HG03039 (cell line): ENCODE results near the gene CHST12.
"Not testable (repeated sequence)": the region's sequence is repeated elsewhere in the genome, so short reads cannot be mapped to it uniquely, and the experiment has no call there.

Source experiments
- ATAC-seq: cut with Tn5 transposase; IDR thresholded peaks from one replicate; pipeline ENCODE4 v1.9.1; 2021; ENCODE audit warnings: mild to moderate bottlenecking, moderate library complexity; ENCODE audit not compliant: unreplicated experiment

CHST12 gene

GRCh38 chr7:2453849-2454248 lies 50.4 kb downstream of the CHST12 start:
- not testable (repeated sequence) for ATAC-seq

- ATAC-seq, result no peak
Observed at GRCh38 chr7:2459674-2460073, 56.3 kb downstream of the CHST12 start.

DNA sequence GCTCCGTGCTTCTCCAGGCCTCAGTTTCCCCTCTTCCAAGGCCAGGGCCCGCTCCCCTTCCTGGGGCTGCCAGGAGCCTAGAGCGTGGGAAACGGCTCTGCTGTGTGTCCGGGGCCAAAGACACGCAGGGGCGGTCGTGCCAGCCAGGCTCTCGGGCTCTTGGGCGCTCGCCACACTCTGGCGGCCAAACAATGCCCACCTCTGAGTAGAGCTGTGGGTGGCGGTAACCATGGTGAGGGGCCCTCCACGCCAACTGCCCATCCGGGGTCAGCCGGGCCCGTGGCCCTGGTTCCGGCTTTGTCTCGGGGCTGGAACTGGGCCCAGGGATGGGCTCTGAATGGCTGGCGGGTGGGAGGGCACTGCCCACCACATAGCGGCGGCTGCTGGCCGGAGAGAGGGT lies 56.8 kb downstream of the CHST12 start:
- ATAC-seq, result no peak

GRCh38 chr7:2460641-2461040 lies 57.2 kb downstream of the CHST12 start:
- ATAC-seq, result no peak

- no peak for ATAC-seq
Observed at GRCh38 chr7:2461268-2462026, 58.0 kb downstream of the CHST12 start.

DNA sequence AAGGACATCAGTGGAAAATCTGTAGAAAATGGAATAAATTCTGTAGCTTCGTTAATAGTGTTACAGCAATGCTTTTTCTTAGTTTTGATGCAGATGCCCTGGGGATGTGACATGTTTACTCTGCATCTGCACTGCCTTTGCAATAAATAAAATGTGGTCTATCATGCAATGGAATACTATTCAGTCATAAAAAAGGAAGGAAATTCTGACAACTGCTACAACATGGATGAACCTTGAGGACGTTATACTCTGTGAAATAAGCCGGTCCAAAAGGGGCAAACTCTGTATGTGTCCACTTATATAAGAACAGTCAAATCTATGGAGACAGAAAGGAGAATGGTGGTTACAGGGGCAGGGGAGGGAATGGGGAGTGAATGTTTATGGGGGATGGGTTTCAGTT lies 59.3 kb downstream of the CHST12 start:
- ATAC-seq, result no peak

GRCh38 chr7:2465928-2466327 lies 62.5 kb downstream of the CHST12 start:
- ATAC-seq, result no peak

GRCh38 chr7:2466675-2467074 lies 63.3 kb downstream of the CHST12 start:
- ATAC-seq, result no peak

DNA sequence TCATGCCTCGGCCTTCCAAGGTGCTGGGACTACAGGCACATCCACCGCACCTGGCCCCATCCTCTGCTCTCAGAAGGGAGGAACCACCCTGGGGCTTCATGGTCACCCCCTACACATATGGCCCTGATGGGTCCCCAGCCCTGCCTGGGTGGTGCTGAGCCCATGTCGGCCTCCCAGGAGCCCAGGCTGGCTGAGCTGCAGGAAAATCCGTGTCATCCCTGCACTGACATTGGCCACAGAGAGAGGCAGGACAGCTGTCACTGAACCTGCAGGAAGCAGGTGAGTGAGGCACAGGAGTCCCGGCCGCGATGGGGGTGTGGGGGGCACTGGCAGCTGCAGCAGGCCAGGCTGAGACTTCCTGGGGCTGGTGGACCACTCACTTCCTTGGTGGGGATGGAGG lies 64.8 kb downstream of the CHST12 start:
- no peak for ATAC-seq

DNA sequence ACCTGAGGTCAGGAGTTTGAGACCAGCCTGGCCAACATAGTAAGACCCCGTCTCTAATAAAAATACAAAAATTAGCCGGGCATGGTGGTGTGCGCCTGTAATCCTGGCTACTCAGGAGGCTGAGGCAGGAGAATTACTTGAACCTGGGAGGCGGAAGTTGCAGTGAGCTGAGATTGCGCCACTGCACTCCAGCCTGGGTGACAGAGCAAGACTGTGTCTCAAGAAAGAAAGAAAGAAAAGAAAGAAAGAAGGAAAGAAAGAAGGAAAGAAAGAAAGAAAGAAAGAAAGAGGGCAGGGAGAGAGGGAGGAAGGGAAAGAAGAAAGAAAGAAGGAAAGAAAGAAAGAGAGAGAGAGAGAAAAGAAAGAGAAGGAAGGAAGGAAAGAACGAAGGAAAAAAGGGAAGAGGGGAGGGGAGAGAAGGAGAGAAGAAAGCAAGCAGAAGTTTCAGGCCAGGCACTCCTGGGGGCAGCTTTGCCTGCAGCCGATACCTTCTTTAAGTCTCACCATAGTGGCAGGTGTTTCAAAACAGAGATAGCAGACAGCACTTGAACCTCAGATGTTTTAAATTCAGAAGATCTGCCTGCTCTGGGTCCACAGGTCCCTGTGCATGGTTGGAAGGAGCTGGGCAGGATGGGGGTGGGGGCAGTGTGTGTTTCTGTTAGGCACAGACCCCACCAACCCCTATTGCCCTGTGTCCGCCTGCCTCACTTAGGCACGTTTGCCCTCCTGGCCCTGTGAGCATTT lies 66.2 kb downstream of the CHST12 start:
- ATAC-seq, result not testable (repeated sequence)

DNA sequence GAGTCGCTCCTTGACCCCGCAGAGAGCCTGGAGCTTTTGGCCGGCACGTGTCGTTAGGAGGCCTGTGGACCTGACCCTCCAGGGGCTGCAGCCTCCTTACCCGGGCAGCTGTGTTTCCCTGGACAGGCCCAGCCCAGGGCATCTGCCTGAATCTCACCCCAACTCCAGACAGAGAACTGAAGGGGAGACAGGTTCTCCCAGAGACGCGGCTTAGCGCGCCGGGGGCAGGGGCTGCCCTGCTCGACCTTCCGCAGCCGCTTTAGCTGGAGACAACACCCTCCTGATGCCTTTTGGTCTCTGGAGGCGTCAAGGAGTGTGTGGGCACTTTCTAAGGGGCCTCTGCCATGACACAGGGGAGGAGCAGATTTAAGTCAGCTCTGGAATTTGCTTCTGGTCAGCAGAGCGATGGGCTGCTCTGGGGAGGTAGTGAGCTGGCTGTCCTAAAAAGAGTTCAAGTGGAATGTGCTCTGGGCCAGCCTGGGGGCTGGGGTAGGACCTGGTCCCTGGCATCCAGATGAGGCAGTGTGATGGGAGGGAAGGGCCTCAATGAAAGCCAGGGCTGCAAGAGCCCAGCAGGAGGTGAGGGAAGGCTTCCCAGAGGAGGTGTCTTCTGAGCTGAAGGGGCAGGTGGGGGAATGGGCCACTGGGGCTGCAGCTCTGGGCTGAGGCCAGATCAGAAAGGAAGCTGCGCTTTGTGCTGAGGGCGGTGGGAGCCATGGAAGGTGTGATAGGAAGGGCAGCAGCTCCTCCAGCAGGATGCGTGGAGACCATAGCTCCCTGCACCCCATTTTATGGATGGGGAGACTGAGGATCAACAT lies 67.0 kb downstream of the CHST12 start:
- ATAC-seq, result no peak

DNA sequence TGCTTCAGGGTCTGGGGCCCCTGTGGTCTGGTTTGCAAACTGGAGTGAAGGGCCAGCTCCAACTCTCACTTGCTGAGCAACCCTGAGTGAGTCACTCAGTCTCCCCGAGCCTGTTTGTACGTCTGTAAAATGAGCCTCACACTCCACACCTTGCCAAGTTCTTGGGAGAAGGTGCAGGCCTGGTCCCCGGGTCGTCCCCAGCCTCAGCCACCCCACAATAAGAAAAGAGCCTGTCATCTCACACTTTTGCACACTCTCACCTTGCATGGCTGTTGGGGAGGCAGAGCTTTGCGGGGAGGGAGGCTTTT lies 67.6 kb downstream of the CHST12 start:
- no peak for ATAC-seq

DNA sequence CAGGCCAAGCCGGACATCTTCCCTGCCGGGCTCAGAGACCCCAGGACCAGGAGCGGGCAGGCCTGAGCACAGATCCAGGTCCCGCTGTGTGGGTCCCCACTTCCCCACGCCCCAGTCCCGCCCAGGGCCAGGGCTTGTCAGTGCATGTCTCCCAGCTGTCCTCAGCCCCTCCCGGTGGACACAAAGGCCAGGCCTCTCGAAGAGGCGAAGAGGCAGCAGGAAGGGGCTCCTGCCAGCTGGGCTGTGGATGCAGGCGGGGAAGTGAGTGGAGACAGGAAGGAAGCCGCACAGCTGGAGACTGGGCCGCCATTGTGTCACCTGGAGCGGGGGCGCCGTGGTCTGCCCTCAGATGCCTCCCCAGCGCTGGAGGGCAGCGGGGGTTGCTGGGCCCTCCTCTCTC lies 68.0 kb downstream of the CHST12 start:
- ATAC-seq, result no peak

DNA sequence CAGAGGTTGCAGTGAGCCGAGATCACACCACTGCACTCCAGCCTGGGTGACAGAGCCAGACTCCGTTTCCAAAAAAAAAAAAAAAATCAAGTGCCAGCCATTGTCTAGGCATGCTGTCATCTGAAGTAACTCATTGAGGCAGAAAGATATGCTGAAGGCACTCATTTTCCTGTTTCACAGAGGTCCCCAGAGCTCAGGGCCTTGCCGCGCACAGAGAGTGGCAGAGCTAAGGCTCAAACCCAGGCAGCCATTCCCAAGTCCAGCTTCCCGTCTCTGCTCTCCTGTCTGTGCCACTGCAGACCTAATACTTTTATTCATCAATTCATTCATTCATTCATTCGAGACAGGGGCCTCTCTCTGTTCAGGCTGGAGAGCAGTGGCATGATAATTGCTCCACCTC lies 69.3 kb downstream of the CHST12 start:
- no peak for ATAC-seq

- no peak for ATAC-seq
Observed at GRCh38 chr7:2473496-2474180, 70.2 kb downstream of the CHST12 start.

GRCh38 chr7:2474224-2474623 lies 70.8 kb downstream of the CHST12 start:
- ATAC-seq, result no peak

GRCh38 chr7:2474813-2475677 lies 71.6 kb downstream of the CHST12 start:
- ATAC-seq, result no peak

DNA sequence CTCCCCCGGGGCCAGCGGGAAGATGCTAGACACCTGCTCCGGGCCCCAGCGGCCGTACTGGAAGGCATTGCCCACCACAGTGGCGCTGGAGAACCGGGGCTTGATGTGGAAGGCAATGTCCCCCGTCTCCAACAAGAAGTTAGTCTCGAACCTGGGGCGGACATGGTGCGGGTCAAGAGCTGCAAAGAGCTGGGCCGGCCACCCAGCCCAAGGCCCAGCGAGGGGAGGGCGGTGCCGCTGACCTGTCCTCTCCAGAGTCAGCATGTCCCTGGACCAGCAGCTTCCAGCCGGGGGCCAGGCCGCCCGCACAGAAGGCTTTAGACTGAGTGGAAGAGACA lies 72.2 kb downstream of the CHST12 start:
- no peak for ATAC-seq

GRCh38 chr7:2476298-2476697 lies 72.9 kb downstream of the CHST12 start, which contains the start of gene GRIFIN:
GRIFIN (minus strand) TSS chr7:2476398; CDS start chr7:2476383, 15 bp downstream.
- ATAC-seq, result no peak

DNA sequence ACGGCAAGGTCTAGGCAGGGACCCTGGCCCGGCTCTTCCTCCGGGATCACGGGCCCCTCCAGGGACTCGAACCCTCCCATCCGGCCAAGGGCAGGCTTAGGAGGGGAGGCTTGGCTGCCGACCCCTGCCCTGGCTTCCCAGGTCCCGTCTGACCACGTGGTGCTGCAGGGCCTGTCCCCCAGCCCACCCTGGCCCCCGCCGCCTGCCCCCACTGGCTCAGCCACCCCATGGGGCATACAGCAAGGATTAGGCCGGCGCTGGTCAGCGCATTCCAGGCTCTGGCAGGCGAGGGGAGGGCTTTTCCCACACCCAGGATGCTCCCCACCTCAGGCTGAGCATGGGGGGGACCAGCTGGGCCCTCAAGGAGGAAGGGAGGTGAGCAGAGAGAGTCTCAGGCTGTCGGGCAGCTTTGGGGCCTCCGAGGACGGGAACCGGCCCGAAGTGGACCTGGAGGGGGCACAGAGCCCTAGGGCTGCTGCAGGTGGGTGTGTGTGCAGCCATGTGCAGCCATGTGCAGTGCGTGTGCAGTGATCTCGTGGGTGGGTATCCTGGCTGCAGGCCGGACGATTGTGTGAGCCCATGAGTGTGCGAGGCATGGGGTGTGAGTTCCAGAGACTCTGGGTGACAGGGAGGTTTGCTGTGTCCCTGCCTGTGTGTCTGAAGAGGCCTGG lies 73.5 kb downstream of the CHST12 start:
- no peak for ATAC-seq
